Endodermal cell (in vitro differentiated cells): ENCODE results near the gene REPIN1. TPM values are rescaled to one million over a fixed set of nuclear protein-coding genes. Genes with fewer than 3 reads are reported as not detected.

Experiments
- DNase-seq: peaks from one replicate; pipeline ENCODE4 v3.0.0-alpha.2; 2017
- H3K27ac ChIP-seq: 2 replicates; pipeline ENCODE4 v1.5.1; 2013; ENCODE audit warnings: mild to moderate bottlenecking, low read depth, low read length, moderate library complexity
- H3K27me3 ChIP-seq: 2 replicates; pipeline ENCODE4 v1.6.1; 2013; ENCODE audit warnings: mild to moderate bottlenecking, low read length, moderate library complexity; ENCODE audit not compliant: insufficient read depth, control insufficient read depth, poor library complexity, severe bottlenecking
- H3K36me3 ChIP-seq: 2 replicates; pipeline ENCODE4 v1.7.0; 2013; ENCODE audit warnings: mild to moderate bottlenecking, low read length, moderate library complexity; ENCODE audit not compliant: control insufficient read depth, insufficient read depth
- H3K4me1 ChIP-seq: one replicate; pipeline ENCODE4 v1.7.0; 2013; ENCODE audit warnings: low read length; ENCODE audit not compliant: control insufficient read depth, insufficient read depth
- H3K4me3 ChIP-seq: 2 replicates; pipeline ENCODE4 v1.5.1; 2013; ENCODE audit warnings: mild to moderate bottlenecking, low read length, moderate library complexity
- H3K9ac ChIP-seq: 2 replicates; pipeline ENCODE4 v1.6.1; 2013; ENCODE audit warnings: mild to moderate bottlenecking, low read length, moderate library complexity; ENCODE audit not compliant: poor library complexity, severe bottlenecking; ENCODE audit errors: extremely low read depth
- H3K9me3 ChIP-seq: 2 replicates; pipeline ENCODE4 v1.6.1; 2013; ENCODE audit warnings: mild to moderate bottlenecking, low read length, moderate library complexity; ENCODE audit not compliant: control insufficient read depth
- H3K27ac Mint-ChIP-seq: 2 replicates; pipeline ENCODE4 v1.8.0; 2020; ENCODE audit warnings: mixed read lengths
- H3K27me3 Mint-ChIP-seq: 2 replicates; pipeline ENCODE4 v1.8.0; 2021; ENCODE audit warnings: mild to moderate bottlenecking, mixed read lengths; ENCODE audit not compliant: insufficient read depth
- H3K36me3 Mint-ChIP-seq: 2 replicates; pipeline ENCODE4 v1.8.0; 2020; ENCODE audit warnings: low read depth, mixed read lengths
- H3K4me1 Mint-ChIP-seq: 2 replicates; pipeline ENCODE4 v1.8.0; 2020; ENCODE audit warnings: mixed read lengths
- H3K4me3 Mint-ChIP-seq: 2 replicates; pipeline ENCODE4 v1.8.0; 2020; ENCODE audit warnings: mild to moderate bottlenecking, moderate library complexity, mixed read lengths
- H3K9me3 Mint-ChIP-seq: 2 replicates; pipeline ENCODE4 v1.8.0; 2020; ENCODE audit warnings: mild to moderate bottlenecking, mixed read lengths
- WGBS, 2 experiments: methylation state at CpG; one replicate each; pipeline versions ENCODE4 v1.1.5 to v1.1.7; 2013; ENCODE audit warnings: missing lambda C conversion rate in 2 of 2, mixed read lengths in 1 of 2; ENCODE audit not compliant: insufficient coverage in 1 of 2, insufficient read length in 1 of 2; 5-methylcytosine and 5-hydroxymethylcytosine counted together
- total RNA-seq, 2 donors: library from RNA; stranded (reverse); fragmentation: NEBNext Ultra II Directional in 1 of 2; extraction: Animal tissue kit (Norgen Biotek cat#: 25700) in 1 of 2; gene quantifications; 2 replicates in 1 of 2; 3 replicates in 1 of 2; pipeline ENCODE4 v1.2.1, GENCODE V29; 2021
- TF ChIP-seq, protein P1 (sequence below): fragments of 200-600 bp; sonication (generic); conservative IDR thresholded peaks from 2 replicates; pipeline ENCODE4 v1.5.0; 2021; ENCODE audit warnings: antibody characterized with exemption, mild to moderate bottlenecking

The REPIN1 gene
- total RNA-seq, 2 donors from 2014 or later = 85.4 to 94.4 TPM

DNA sequence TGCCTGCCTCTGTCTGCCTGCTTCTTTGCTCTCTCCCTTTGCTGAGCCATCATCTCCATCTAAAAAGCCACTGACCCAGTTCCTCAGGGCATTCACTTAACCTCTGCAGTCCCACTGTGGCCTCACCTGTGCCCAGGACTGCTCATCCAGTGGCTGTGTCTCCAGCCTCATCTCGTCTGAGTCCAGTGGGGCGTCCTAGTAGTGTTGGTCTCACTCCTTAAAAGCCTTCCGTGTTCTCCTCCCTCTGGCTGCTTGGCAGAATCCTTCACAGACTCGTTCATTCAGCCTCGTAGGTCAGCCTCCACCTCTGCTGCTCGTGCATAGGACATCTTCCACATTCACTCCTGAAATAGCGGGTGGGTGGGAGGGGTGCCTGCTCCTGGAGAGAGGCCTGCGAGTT is 34.5 kb upstream of the REPIN1 start:
- Mint-ChIP-seq H3K9me3 (no peaks in the 10 kb centered on the region), H3K4me3 (no peak overlapping the region), H3K36me3 (peaks cover 14% of the 10 kb centered on the region), H3K27ac (peak overlapping the region; percentile 74), H3K27me3 (no peaks in the 10 kb centered on the region), H3K4me1 (peaks cover 19% of the 10 kb centered on the region)
- DNase-seq = no peak
- Histone ChIP-seq H3K27me3 (no peaks in the 10 kb centered on the region), H3K36me3 (peaks cover 6% of the 10 kb centered on the region), H3K4me1 (no peaks in the 10 kb centered on the region), H3K9me3 (no peaks in the 10 kb centered on the region), H3K4me3 (no peak overlapping the region), H3K9ac (no peak overlapping the region), H3K27ac (no peak overlapping the region)
- TF ChIP-seq, protein P1, sequence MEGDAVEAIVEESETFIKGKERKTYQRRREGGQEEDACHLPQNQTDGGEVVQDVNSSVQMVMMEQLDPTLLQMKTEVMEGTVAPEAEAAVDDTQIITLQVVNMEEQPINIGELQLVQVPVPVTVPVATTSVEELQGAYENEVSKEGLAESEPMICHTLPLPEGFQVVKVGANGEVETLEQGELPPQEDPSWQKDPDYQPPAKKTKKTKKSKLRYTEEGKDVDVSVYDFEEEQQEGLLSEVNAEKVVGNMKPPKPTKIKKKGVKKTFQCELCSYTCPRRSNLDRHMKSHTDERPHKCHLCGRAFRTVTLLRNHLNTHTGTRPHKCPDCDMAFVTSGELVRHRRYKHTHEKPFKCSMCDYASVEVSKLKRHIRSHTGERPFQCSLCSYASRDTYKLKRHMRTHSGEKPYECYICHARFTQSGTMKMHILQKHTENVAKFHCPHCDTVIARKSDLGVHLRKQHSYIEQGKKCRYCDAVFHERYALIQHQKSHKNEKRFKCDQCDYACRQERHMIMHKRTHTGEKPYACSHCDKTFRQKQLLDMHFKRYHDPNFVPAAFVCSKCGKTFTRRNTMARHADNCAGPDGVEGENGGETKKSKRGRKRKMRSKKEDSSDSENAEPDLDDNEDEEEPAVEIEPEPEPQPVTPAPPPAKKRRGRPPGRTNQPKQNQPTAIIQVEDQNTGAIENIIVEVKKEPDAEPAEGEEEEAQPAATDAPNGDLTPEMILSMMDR = no peak
- WGBS, 2 experiments = 88 to 90% methylated on average over 5 to 8 of the region's 8 CpGs

DNA sequence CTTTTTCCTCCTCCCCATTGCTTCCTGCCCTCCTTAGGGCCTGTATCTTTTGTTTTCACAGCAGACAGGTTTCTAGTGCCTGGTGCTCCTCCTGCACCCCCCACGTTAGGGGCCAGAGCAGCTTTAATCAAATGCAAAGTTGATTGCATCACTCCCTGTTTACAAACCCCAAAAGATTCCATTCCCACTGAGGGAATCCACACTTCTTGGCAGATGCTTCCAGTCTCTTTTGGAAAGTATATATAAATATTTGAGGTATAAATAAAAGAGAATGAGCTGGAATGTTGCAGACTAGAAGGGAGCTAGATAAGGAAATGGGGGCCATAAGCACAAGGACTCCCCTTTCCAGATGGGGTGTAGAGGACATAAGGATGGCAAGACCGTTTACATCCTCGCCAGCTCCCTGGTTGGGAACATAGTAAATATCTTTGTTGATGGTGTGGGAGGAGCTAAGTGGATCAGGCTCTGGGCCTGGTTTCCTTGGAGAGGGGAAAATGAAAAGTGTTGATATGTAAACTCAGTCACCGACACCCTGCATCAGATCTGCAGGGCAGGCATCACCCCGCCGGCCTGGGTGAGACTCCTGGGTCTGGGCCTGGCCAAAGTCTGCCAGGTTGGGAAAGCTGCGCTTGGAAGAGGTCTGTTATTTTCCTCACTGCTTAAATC is 33.4 kb upstream of the REPIN1 start:
- Mint-ChIP-seq H3K9me3 (no peaks in the 10 kb centered on the region), H3K4me1 (peaks cover 25% of the 10 kb centered on the region), H3K4me3 (no peak overlapping the region), H3K27me3 (peaks cover 8% of the 10 kb centered on the region), H3K27ac (peak overlapping the region; percentile 84), H3K36me3 (peaks cover 12% of the 10 kb centered on the region)
- Histone ChIP-seq H3K27ac (no peak overlapping the region), H3K9me3 (no peaks in the 10 kb centered on the region), H3K4me3 (no peak overlapping the region), H3K4me1 (no peaks in the 10 kb centered on the region), H3K9ac (no peak overlapping the region), H3K27me3 (no peaks in the 10 kb centered on the region), H3K36me3 (peaks cover 5% of the 10 kb centered on the region)
- TF ChIP-seq, protein P1 = no peak
- 61 to 69% methylated on average over 5 to 7 of the region's 7 CpGs for WGBS, 2 experiments
- DNase-seq = peak; percentile 75

DNA sequence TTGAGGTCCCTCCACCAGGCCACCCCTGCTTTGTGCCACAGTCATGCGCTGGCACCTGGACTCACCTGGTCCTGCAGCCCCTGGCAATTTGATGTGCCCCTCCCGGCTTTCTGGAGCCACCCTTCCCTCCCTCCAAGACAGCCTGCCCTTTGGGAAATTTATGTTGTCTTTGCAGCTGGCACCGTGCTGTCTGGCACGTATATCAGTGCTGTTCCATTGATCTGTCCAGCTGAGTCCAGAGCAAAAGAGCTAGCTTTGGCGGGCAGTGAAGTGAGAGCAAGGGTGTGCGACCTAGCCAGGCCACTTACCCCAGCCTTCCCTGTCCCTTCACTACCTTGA is 32.9 kb upstream of the REPIN1 start:
- Mint-ChIP-seq H3K27me3 (peaks cover 11% of the 10 kb centered on the region), H3K4me3 (no peak overlapping the region), H3K4me1 (peaks cover 26% of the 10 kb centered on the region), H3K27ac (peak overlapping the region; percentile 66), H3K36me3 (peaks cover 12% of the 10 kb centered on the region), H3K9me3 (no peaks in the 10 kb centered on the region)
- TF ChIP-seq, protein P1 = no peak
- no peaks in the 10 kb centered on the region for H3K4me1 ChIP-seq
- no peak overlapping the region for H3K9ac ChIP-seq
- peaks cover 5% of the 10 kb centered on the region for H3K36me3 ChIP-seq
- no peak for DNase-seq
- peaks cover under 1% of the 10 kb centered on the region for H3K27me3 ChIP-seq
- H3K9me3 ChIP-seq = no peaks in the 10 kb centered on the region
- no peak overlapping the region for H3K27ac ChIP-seq
- no peak overlapping the region for H3K4me3 ChIP-seq
- WGBS, 2 experiments = 93 to 100% methylated on average over 4 to 6 of the region's 6 CpGs
